ENCODE data around the gene ZNF483. TPM values are rescaled to one million over a fixed set of nuclear protein-coding genes. Genes with fewer than 3 reads are reported as not detected.
"Not testable (repeated sequence)": the region's sequence is repeated elsewhere in the genome, so short reads cannot be mapped to it uniquely, and the experiment has no call there.

ZNF483 gene
- total RNA-seq, 1 donor from 2014 or later, result 3.2 TPM

DNA sequence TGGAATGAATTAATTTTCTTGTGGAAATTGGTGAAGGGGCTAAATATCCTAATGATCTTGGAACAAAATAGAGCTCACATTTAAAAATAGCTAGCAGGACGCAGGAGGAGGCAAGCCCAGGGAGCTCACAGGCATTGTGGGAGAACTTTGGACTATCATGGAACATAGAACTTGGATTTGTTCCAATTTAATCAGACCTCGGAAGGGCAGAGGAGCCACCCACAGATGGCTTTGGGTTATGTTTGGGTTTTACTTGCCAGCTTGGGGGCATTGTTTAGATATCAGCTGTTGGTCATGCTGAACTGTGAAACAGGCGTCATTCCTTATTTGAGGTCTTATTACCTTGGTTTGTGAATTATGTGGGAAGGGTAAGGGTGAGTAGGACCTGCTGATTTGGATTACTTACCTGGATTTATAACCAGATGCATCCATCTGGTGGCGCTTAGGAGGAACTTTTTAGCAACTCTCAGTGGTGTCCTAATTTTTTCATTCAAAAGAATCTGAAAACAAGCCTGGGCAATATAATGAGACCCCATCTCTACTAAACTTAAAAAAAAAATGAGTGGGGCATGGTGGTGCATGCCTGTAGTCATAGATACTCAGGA lies 88.6 kb downstream of the ZNF483 start:
- peak; percentile 35 for DNase-seq

- no peak for DNase-seq
Measured at GRCh38 chr9:111615928-111616327, 90.9 kb downstream of the ZNF483 start.

GRCh38 chr9:111617349-111617748 lies 92.4 kb downstream of the ZNF483 start:
- DNase-seq, result not testable (repeated sequence)

DNA sequence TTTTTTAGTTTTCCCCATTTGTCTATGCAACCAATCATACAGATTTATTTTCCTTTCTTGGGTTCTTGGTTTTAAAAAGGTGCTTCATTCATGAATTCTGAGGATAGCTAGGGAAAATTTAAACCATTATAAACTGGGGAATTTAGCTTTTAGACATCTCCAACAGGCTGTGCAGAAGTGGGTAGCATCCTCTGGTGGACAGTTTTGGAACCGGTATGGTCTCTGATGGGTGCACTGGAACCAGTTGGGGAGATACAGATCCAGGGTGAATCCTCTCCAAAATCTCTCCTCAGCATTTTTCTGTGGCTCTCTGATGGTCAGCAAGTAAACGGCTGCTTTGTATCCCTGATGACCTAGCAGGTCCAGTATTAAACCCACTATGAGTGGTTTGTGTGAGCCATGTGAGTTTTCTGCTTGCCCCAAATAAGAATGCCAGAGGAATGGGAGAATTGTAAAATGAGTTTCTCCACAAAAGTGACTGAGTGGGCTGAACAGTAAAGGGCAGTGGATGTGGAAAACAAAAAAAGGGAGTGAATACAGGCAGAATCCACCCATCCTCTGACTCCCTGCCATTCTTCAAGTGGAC lies 97.0 kb downstream of the ZNF483 start:
- DNase-seq, result peak; percentile 76

- DNase-seq, result no peak
Measured at GRCh38 chr9:111622626-111623025, 97.6 kb downstream of the ZNF483 start.

Other genes with a start within 250 kb of the ZNF483 start
- gene OR2K2, start 195.0 kb upstream of the ZNF483 start, total RNA-seq, result not detected in 2 replicates
- 93.4 and 119 TPM in 2 replicates for gene ECPAS, start 40.8 kb upstream of the ZNF483 start, total RNA-seq
- gene PTGR1, start 74.5 kb downstream of the ZNF483 start, total RNA-seq, result 23.3 and 27.6 TPM in 2 replicates
- 4.4 and 5.1 TPM in 2 replicates for gene DNAJC25, start 106.2 kb downstream of the ZNF483 start, total RNA-seq
- gene GNG10, start 136.4 kb downstream of the ZNF483 start, total RNA-seq, result 72.0 and 106 TPM in 2 replicates

Data from dermis blood vessel endothelial cell (primary cell).